ENCODE results near the gene DLK1.

Gene DLK1

GRCh38 chr14:100762901-100763300 is 36.2 kb downstream of the DLK1 start:
- Histone ChIP-seq H3K4me3 (no peak overlapping the region), H3K4me2 (no peak overlapping the region), H3K36me3 (no peaks in the 10 kb centered on the region), H3K9me3 (replicated peaks in 1 of 11) (no peaks in the 10 kb centered on the region), H4K20me1 (no peaks in the 10 kb centered on the region), H3K27me3 (no peaks in the 10 kb centered on the region), H3K27ac (no peak overlapping the region), H3K4me1 (peaks cover 0 to 9% (median 0%) of the 10 kb centered on the region in 10 experiments; a peak in 3 of 20 replicates), H3K9ac (no peak overlapping the region)
- no peak for TF ChIP-seq Cebpa-rat (IDR thresholded peaks at IDR 0.05)

GRCh38 chr14:100764471-100765115 is 37.9 kb downstream of the DLK1 start:
- Histone ChIP-seq H3K36me3 (no peaks in the 10 kb centered on the region), H3K4me1 (peaks cover 0 to 9% (median 0%) of the 10 kb centered on the region in 10 experiments; a peak in 3 of 20 replicates), H3K27ac (no peak overlapping the region), H3K9ac (no peak overlapping the region), H3K4me2 (no peak overlapping the region), H3K9me3 (replicated peaks in 1 of 11) (no peaks in the 10 kb centered on the region), H4K20me1 (no peaks in the 10 kb centered on the region), H3K27me3 (no peaks in the 10 kb centered on the region), H3K4me3 (no peak overlapping the region)
- TF ChIP-seq Cebpa-rat (IDR thresholded peaks at IDR 0.05): no peak

GRCh38 chr14:100765296-100765695 is 38.6 kb downstream of the DLK1 start:
- no peak for TF ChIP-seq Cebpa-rat (IDR thresholded peaks at IDR 0.05)
- Histone ChIP-seq H3K36me3 (no peaks in the 10 kb centered on the region), H3K27ac (no peak overlapping the region), H3K9ac (no peak overlapping the region), H3K4me2 (no peak overlapping the region), H3K9me3 (replicated peaks in 1 of 11) (no peaks in the 10 kb centered on the region), H3K27me3 (no peaks in the 10 kb centered on the region), H3K4me3 (no peak overlapping the region), H3K4me1 (peaks cover 0 to 9% (median 0%) of the 10 kb centered on the region in 10 experiments; a peak in 3 of 20 replicates), H4K20me1 (no peaks in the 10 kb centered on the region)

- Histone ChIP-seq H3K27ac (no peak overlapping the region), H3K27me3 (no peaks in the 10 kb centered on the region)
- TF ChIP-seq Cebpa-rat (IDR thresholded peaks at IDR 0.05): no peak
These were observed 39.3 kb downstream of the DLK1 start for GRCh38 chr14:100765991-100766390.

GRCh38 chr14:100767003-100767787 is 40.5 kb downstream of the DLK1 start:
- Histone ChIP-seq H3K27me3 (no peaks in the 10 kb centered on the region), H4K20me1 (no peaks in the 10 kb centered on the region), H3K4me1 (peaks cover 0 to 3% (median 0%) of the 10 kb centered on the region in 10 experiments; a peak in 2 of 20 replicates), H3K4me3 (no peak overlapping the region), H3K27ac (no peak overlapping the region), H3K4me2 (no peak overlapping the region), H3K9ac (no peak overlapping the region), H3K9me3 (replicated peaks in 1 of 11) (0 out of 22 replicates have a peak, but pooled peaks cover 0 to 4% (median 0%) of the 10 kb centered on the region in 11 experiments), H3K36me3 (no peaks in the 10 kb centered on the region)
- no peak for TF ChIP-seq Cebpa-rat (IDR thresholded peaks at IDR 0.05)

More at GRCh38 chr14:100765991-100766390, 39.3 kb downstream of the DLK1 start:
- H3K4me1 ChIP-seq: peaks cover 0 to 9% (median 0%) of the 10 kb centered on the region in 10 experiments; a peak in 3 of 20 replicates
- H3K36me3 ChIP-seq: no peaks in the 10 kb centered on the region
- no peak overlapping the region for H3K4me2 ChIP-seq
- no peak overlapping the region for H3K4me3 ChIP-seq
- no peaks in the 10 kb centered on the region for H4K20me1 ChIP-seq
- no peak overlapping the region for H3K9ac ChIP-seq
- H3K9me3 ChIP-seq (replicated peaks in 1 of 11): 0 out of 22 replicates have a peak, but pooled peaks cover 0 to 2% (median 0%) of the 10 kb centered on the region in 11 experiments

- Histone ChIP-seq H3K27ac (no peak overlapping the region), H3K27me3 (no peaks in the 10 kb centered on the region), H4K20me1 (no peaks in the 10 kb centered on the region), H3K4me2 (no peak overlapping the region), H3K9me3 (replicated peaks in 1 of 11) (0 out of 22 replicates have a peak, but pooled peaks cover 0 to 4% (median 0%) of the 10 kb centered on the region in 11 experiments), H3K4me1 (no peaks in the 10 kb centered on the region), H3K4me3 (no peak overlapping the region), H3K36me3 (no peaks in the 10 kb centered on the region), H3K9ac (no peak overlapping the region)
- no peak for TF ChIP-seq Cebpa-rat (IDR thresholded peaks at IDR 0.05)
These were observed 41.3 kb downstream of the DLK1 start for GRCh38 chr14:100767788-100768536.

GRCh38 chr14:100769035-100769939 is 42.6 kb downstream of the DLK1 start:
- no peak overlapping the region for H3K27ac ChIP-seq

GRCh38 chr14:100770046-100770445 is 43.4 kb downstream of the DLK1 start:
- 0 out of 22 replicates have a peak, but pooled peaks cover 0 to 4% (median 0%) of the 10 kb centered on the region in 11 experiments for H3K9me3 ChIP-seq (replicated peaks in 1 of 11)
- no peak overlapping the region for H3K4me2 ChIP-seq
- no peaks in the 10 kb centered on the region for H4K20me1 ChIP-seq
- H3K27me3 ChIP-seq: no peaks in the 10 kb centered on the region
- H3K9ac ChIP-seq: no peak overlapping the region
- H3K36me3 ChIP-seq: no peaks in the 10 kb centered on the region
- no peak overlapping the region for H3K27ac ChIP-seq
- H3K4me3 ChIP-seq: no peak overlapping the region
- no peak for TF ChIP-seq Cebpa-rat (IDR thresholded peaks at IDR 0.05)
- no peaks in the 10 kb centered on the region for H3K4me1 ChIP-seq

More at GRCh38 chr14:100769035-100769939, 42.6 kb downstream of the DLK1 start:
- H3K27me3 ChIP-seq: no peaks in the 10 kb centered on the region
- H3K4me1 ChIP-seq: no peaks in the 10 kb centered on the region
- H3K4me2 ChIP-seq: no peak overlapping the region
- no peak overlapping the region for H3K4me3 ChIP-seq
- H3K9me3 ChIP-seq (replicated peaks in 1 of 11): 0 out of 22 replicates have a peak, but pooled peaks cover 0 to 4% (median 0%) of the 10 kb centered on the region in 11 experiments
- H3K36me3 ChIP-seq: no peaks in the 10 kb centered on the region
- no peak overlapping the region for H3K9ac ChIP-seq
- no peak for TF ChIP-seq Cebpa-rat (IDR thresholded peaks at IDR 0.05)
- H4K20me1 ChIP-seq: no peaks in the 10 kb centered on the region
